SU-DHL-6 (cell line): ENCODE results near the gene MGAM2.

ENCODE experiments used
- H2AFZ ChIP-seq: fragments of 200-600 bp; sonication (generic); 2 replicates; pipeline ENCODE4 v1.6.1; 2014; ENCODE audit warnings: low read depth, mild to moderate bottlenecking, moderate library complexity, mixed read lengths, antibody characterized with exemption, low read length; ENCODE audit not compliant: severe bottlenecking
- H3F3A ChIP-seq: fragments of 200-600 bp; shearing (Covaris generic); 2 replicates; pipeline ENCODE4 v1.6.0; 2016; ENCODE audit warnings: antibody characterized with exemption, mild to moderate bottlenecking; ENCODE audit not compliant: insufficient read depth
- H3K27ac ChIP-seq: fragments of 200-600 bp; sonication (generic); 2 replicates; pipeline ENCODE4 v1.5.1; 2016; ENCODE audit warnings: low read depth, mild to moderate bottlenecking, low read length, moderate library complexity, mixed read lengths
- H3K27me3 ChIP-seq: fragments of 200-600 bp; sonication (generic), shearing (Covaris generic); 2 replicates; pipeline ENCODE4 v1.6.0; 2014; ENCODE audit warnings: mild to moderate bottlenecking, low read length
- H3K36me3 ChIP-seq: fragments of 200-600 bp; sonication (generic); 2 replicates; pipeline ENCODE4 v1.6.1; 2014; ENCODE audit warnings: mild to moderate bottlenecking, low read length, mixed read lengths
- H3K4me2 ChIP-seq: fragments of 300-600, 200-600 bp; shearing (Covaris generic), sonication (generic); 2 replicates; pipeline ENCODE4 v1.6.0; 2014; ENCODE audit warnings: low read length, low read depth, mild to moderate bottlenecking; ENCODE audit not compliant: poor library complexity, severe bottlenecking
- H3K4me3 ChIP-seq: fragments of 200-600 bp; sonication (generic); 2 replicates; pipeline ENCODE4 v1.5.1; 2014; ENCODE audit warnings: antibody characterized with exemption, low read length, mild to moderate bottlenecking, mixed read lengths; ENCODE audit not compliant: insufficient read depth, poor library complexity, severe bottlenecking
- H3K79me2 ChIP-seq: fragments of 200-600 bp; sonication (generic); 2 replicates; pipeline ENCODE4 v1.6.1; 2014; ENCODE audit warnings: mild to moderate bottlenecking, low read length, moderate library complexity; ENCODE audit not compliant: insufficient read depth
- H3K9ac ChIP-seq: fragments of 200-600 bp; sonication (generic); 2 replicates; pipeline ENCODE4 v1.7.0; 2014; ENCODE audit warnings: mild to moderate bottlenecking, low read length
- H3K9me2 ChIP-seq: fragments of 200-600 bp; sonication (generic); replicated peaks from 2 replicates; pipeline ENCODE4 v1.6.1; 2014; ENCODE audit warnings: low read length; ENCODE audit not compliant: insufficient read depth
- H3K9me3 ChIP-seq: fragments of 200-600 bp; sonication (generic); 2 replicates; pipeline ENCODE4 v1.6.1; 2014; ENCODE audit warnings: low read length, mixed read lengths; ENCODE audit not compliant: insufficient read depth
- H4K20me1 ChIP-seq: fragments of 200-600 bp; sonication (generic); 2 replicates; pipeline ENCODE4 v1.6.1; 2014; ENCODE audit warnings: low read depth, mild to moderate bottlenecking, antibody characterized with exemption, low read length, moderate library complexity, mixed read lengths
- CTCF ChIP-seq: fragments of 200-600 bp; sonication (generic); IDR thresholded peaks from one replicate; pipeline ENCODE4 v1.5.1; 2017; ENCODE audit warnings: antibody characterized with exemption, mild to moderate bottlenecking, low read length, moderate library complexity; ENCODE audit not compliant: insufficient read depth, poor library complexity, severe bottlenecking
- EZH2phosphoT487 ChIP-seq: fragments of 200-600 bp; sonication (generic), shearing (Covaris generic); conservative IDR thresholded peaks from 2 replicates; pipeline ENCODE4 v1.6.1; 2018; ENCODE audit warnings: mild to moderate bottlenecking, antibody characterized with exemption, low read length, moderate library complexity, mixed read lengths

Gene MGAM2

GRCh38 chr7:142139597-142140400 lies 28.3 kb downstream of the MGAM2 start:
- Histone ChIP-seq H3K9me2 (no peaks in the 10 kb centered on the region), H3K36me3 (no peaks in the 10 kb centered on the region), H3K27me3 (no peaks in the 10 kb centered on the region), H2AFZ (no peak overlapping the region), H3K4me2 (no peak overlapping the region), H3F3A (no peaks in the 10 kb centered on the region), H3K79me2 (no peaks in the 10 kb centered on the region), H3K27ac (no peak overlapping the region), H4K20me1 (no peaks in the 10 kb centered on the region), H3K4me3 (no peak overlapping the region), H3K9ac (no peak overlapping the region), H3K9me3 (no peaks in the 10 kb centered on the region)
- TF ChIP-seq EZH2phosphoT487 (no peak), CTCF (no peak)

- Histone ChIP-seq H4K20me1 (no peaks in the 10 kb centered on the region), H3K9ac (no peak overlapping the region), H3K79me2 (no peaks in the 10 kb centered on the region), H3K36me3 (no peaks in the 10 kb centered on the region), H3K9me3 (no peaks in the 10 kb centered on the region), H3K27me3 (no peaks in the 10 kb centered on the region), H3K9me2 (no peaks in the 10 kb centered on the region), H3K4me2 (no peak overlapping the region), H3K27ac (no peak overlapping the region), H3F3A (no peaks in the 10 kb centered on the region), H3K4me3 (no peak overlapping the region), H2AFZ (no peak overlapping the region)
- TF ChIP-seq EZH2phosphoT487 (no peak), CTCF (no peak)
These were observed 29.0 kb downstream of the MGAM2 start for GRCh38 chr7:142140401-142140959.

- no peak for TF ChIP-seq EZH2phosphoT487
- no peak for TF ChIP-seq CTCF
These were observed 31.2 kb downstream of the MGAM2 start for GRCh38 chr7:142142702-142143101.

More at GRCh38 chr7:142142702-142143101, 31.2 kb downstream of the MGAM2 start:
- H3K79me2 ChIP-seq: no peaks in the 10 kb centered on the region
- H4K20me1 ChIP-seq: no peaks in the 10 kb centered on the region
- H3K36me3 ChIP-seq: no peaks in the 10 kb centered on the region
- H3K9me2 ChIP-seq: no peaks in the 10 kb centered on the region
- H3K9ac ChIP-seq: no peak overlapping the region
- no peaks in the 10 kb centered on the region for H3F3A ChIP-seq
- no peaks in the 10 kb centered on the region for H3K9me3 ChIP-seq
- H3K27me3 ChIP-seq: no peaks in the 10 kb centered on the region
- no peak overlapping the region for H3K4me3 ChIP-seq
- no peak overlapping the region for H2AFZ ChIP-seq
- H3K4me2 ChIP-seq: no peak overlapping the region
- no peak overlapping the region for H3K27ac ChIP-seq
